GM08714 (cell line): ENCODE results near the gene MYO3B.
"Not testable (repeated sequence)": the region's sequence is repeated elsewhere in the genome, so short reads cannot be mapped to it uniquely, and the experiment has no call there.

Source experiments
- H3K4me3 ChIP-seq: fragments of 200-500 bp; sonication (Bioruptor generic); 2 replicates; pipeline ENCODE4 v1.5.1; 2014; ENCODE audit warnings: mild to moderate bottlenecking, low read length, inconsistent platforms
- ZNF274 ChIP-seq: IDR thresholded peaks from 2 replicates; pipeline ENCODE4 v1.6.1; 2012; ENCODE audit warnings: mild to moderate bottlenecking, low read depth, low read length

MYO3B gene

DNA sequence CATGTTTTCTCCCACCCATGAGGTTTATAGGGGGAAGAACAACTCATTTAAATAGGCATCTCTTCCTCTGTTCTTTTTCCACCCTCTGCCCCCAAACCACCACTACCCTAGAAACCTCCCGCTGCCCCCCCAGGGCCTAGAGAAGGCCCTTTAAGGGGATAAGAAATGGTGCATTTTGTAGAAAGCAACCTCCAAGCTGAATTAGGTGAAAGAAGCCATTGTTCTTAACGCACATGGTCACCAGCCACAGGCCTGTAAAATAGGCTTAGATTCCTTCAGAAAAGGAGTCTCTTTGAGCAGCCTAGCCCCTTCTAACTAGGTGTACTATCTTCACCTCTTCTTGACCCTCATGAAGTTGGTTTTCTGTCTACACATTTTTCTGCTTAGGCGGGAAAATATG, 418.6 kb downstream of the MYO3B start:
- H3K4me3 ChIP-seq: no peak overlapping the region
- TF ChIP-seq ZNF274: no peak

DNA sequence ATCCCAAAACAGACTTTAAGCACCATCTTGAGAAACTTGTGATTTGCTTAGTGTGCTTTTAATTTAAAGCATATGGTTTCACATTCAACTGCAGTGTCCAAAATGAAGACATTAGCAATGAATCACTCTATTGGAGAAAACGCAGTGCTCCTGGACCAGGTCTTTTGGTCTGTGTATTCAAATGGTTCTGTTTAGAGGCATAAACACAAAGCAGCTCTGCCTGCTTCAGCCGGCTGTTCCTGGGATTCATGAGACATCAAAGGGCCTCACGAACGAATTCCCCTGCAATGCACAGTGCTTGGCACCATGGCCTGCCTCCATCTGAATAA, 420.1 kb downstream of the MYO3B start:
- H3K4me3 ChIP-seq: no peak overlapping the region
- TF ChIP-seq ZNF274: no peak

DNA sequence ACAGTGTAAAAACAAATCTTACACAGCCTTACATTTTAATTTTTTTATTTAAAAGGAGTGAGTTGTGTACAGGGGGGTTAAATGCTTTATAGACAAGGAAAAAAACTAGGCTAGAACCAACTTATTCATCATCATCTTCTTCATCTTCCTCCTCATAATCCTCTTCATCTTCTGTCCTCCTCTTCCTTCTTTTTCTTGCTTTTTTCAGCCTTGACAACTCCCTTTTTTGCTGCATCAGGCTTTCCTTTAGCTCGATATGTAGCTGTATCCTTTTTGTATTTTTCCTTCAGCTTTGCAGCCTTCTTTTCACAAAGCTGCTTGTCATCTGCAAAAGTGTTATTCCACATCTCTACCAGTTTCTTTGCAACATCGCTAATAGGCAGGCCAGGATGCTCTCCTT, 423.5 kb downstream of the MYO3B start:
- no peak overlapping the region for H3K4me3 ChIP-seq
- TF ChIP-seq ZNF274: no peak

DNA sequence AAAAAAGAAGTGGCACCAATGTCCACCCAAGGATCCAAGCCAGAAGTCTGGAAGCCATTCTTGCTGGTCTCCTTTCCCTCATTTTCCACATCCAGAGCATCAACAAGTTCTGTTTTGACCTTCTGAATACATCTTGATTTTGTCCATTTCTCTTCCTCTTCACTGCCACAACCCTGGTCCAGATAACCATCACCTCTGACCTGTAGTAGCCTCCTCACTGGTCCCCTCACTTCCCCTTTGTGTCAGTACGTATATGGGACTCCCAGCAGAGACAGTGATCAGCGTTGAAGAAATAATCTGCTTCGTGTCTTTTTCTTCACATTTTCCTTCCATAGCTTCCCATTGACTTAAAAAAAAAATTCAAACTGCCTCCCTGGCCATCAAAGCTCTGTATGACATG, 427.9 kb downstream of the MYO3B start:
- no peak overlapping the region for H3K4me3 ChIP-seq
- no peak for TF ChIP-seq ZNF274

DNA sequence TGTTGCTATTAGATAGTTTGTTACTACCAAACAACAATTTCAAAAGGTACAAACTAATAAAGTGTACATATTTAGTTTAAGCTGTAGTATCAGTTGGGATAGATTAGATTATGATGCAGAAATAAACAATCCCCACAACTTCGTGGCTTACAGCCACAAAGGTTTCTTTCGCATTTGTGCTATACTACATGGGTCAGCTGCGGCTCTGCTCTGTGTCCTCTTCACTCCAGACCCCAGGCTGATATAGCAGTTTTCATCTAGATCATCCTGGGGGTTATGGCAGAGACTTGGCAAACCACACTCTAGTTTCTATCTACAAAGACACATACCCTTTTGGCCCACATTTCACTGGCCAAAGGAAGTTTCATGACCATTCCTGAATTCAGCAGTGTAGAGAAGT, 429.2 kb downstream of the MYO3B start:
- no peak overlapping the region for H3K4me3 ChIP-seq
- TF ChIP-seq ZNF274: no peak

DNA sequence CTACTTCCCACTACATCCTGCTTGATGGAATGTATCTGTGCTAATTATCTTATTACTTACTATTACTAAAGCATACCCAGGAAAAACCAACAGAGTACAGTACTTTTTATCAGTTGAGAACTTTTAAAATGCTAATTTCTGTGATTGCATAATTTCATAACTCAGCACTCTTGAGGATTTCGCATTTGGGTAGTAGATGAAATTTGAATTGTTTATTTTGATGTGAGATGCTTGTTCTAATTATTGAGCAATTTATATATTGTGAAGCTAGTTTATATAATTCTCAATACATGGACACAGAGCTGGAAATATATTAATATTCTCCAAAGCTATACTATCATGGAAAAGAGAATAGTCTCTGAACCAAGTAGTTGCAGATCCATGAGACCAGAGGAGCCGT, 432.7 kb downstream of the MYO3B start:
- no peak for TF ChIP-seq ZNF274
- H3K4me3 ChIP-seq: no peak overlapping the region

DNA sequence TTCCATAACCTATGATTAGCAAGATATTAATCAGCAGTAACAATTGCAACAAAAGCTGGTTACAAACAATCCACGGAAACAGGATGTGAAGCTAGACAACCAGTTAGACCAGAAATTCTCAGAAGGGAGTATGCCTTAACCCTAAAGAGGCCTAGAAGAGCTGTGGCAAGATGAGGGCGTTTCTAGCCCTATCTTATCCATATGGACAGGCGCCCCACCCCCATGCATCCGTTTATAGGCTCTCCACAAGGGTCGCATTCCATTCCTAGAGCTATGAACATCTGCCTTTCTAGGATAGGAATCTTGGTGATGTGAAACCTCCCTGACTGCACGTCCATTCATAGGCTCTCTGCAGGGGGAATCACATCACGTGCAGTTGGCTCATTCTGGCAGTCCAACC, 441.0 kb downstream of the MYO3B start:
- H3K4me3 ChIP-seq: not testable (repeated sequence)

DNA sequence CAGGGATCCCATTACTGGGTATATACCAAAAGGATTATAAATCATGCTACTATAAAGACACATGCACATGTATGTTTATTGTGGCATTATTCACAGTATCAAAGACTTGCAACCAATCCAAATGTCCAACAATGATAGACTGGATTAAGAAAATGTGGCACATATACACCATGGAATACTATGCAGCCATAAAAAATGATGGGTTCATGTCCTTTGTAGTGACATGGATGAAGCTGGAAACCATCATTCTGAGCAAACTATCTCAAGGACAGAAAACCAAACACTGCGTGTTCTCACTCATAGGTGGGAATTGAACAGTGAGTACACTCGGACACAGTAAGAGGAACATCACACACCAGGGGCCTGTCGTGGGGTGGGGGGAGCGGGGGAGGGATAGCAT, 457.1 kb downstream of the MYO3B start:
- H3K4me3 ChIP-seq: not testable (repeated sequence)

DNA sequence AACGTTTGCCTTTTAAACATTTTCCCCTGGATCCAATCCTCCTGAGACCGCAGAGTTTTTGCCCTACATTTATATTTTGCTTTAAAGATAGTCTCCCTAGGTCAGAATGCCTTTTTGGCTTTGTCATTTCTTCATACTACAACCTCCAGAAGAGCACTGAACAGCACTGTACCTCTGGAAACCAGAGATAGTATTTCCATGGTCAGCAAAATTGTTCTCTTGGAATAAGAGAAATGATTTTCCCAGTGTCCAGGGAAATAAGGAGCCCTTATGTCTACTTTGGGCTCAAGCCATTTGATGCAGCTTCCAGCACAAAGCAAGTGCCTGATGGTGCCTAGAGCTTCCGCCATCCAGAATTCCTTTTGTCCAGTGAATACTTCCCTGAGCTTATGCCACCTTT, 461.7 kb downstream of the MYO3B start:
- H3K4me3 ChIP-seq: no peak overlapping the region
- TF ChIP-seq ZNF274: no peak

DNA sequence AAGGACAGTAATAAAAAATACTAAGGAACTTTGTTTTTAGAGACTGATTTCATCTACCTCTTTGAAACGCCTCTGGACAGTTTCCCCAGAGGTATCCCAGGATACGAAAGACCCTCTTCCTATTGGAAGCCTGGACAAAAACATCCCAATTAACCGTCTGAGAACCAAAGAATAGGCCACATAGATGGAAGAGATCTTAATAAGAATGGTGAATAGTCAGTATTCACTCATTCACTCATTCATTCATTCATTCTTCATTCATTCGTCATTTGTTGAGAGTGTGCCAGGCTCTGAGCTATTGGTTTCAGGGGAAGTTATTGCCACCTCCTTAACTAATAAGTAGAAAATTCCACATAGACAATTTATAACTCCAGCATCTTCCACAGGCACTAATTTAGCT, 464.0 kb downstream of the MYO3B start:
- no peak for TF ChIP-seq ZNF274
- no peak overlapping the region for H3K4me3 ChIP-seq

DNA sequence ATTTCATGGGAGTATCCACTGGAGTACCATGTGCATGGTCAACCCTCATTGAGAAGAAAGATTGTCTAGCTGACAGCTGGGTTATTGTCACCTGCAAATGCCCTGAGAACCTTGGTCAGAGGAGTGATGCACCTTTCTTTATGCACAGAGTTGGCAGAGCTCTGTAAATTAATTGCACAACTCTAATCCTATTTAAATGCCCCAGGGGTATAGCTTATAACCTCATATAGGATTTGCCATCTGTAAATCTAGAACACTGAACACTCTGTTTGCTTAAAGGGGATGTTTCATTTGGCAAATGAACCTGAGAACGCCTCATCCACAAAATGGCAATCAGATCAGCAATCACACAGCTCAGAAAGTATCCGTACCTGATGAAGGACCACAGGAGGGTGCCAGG, 465.4 kb downstream of the MYO3B start:
- H3K4me3 ChIP-seq: no peak overlapping the region
- no peak for TF ChIP-seq ZNF274

DNA sequence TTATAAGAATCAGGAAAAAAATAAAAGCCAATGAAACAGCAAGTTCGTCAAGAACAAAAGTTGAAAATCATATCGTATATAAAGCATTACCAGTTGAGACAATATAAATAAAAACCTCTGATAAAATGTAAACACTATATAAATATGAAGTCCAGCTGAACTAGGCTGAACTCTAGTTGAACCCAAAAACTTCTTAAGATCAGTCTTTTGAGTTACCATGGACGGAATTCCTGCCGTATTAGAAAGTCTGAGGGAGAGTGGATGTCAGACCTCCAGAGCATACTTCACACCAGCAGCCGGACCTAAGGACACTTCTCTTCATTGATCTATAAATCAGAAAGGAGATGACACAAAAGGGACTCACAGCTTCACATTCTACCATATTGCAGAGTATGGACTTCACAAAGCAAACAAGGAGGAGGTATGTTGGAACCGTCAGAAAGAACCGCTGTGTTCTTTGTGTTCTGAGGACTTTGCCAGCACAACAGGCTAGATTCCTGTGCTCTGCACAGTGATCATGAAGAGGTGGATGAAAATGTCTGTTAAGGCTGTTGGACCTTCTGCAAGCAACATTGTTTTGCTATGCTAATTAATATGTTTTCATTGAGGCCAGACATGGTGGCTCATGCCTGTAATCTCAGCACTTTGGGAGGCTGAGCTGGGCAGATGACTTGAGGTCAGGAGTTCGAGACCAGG, 469.9 kb downstream of the MYO3B start:
- TF ChIP-seq ZNF274: no peak
- no peak overlapping the region for H3K4me3 ChIP-seq

DNA sequence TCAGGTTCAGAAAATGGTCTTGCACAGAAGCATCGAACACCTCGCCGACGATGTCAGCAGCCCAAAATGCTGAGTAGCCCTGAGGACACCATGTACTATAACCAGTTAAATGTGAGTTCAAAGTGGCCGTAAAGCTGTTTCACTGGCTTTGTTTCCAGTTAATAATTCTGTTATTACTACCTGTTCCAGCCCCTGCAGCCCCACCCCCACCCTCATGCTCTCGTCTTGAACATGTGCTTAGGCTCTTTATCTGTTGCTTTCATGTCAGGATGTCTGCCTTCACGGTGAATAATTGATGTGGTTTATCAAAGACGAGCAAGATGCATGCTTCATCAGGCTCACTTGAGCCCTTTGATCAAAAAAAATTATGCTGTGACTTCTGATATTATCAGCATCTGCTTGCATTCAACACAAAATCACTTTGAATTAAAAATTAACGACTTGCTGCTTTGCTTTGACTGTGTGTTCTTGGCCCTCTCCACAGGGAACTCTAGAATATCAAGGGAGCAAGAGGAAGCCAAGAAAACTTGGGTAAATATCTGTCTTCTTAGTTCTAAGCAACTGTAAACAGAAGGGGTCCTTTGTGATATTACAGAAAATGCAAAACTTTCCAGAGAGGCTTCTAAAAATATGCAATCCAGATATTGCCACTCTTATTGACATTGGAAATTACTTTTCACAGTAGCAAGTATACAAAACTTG, 473.8 kb downstream of the MYO3B start:
- no peak for TF ChIP-seq ZNF274
- no peak overlapping the region for H3K4me3 ChIP-seq

DNA sequence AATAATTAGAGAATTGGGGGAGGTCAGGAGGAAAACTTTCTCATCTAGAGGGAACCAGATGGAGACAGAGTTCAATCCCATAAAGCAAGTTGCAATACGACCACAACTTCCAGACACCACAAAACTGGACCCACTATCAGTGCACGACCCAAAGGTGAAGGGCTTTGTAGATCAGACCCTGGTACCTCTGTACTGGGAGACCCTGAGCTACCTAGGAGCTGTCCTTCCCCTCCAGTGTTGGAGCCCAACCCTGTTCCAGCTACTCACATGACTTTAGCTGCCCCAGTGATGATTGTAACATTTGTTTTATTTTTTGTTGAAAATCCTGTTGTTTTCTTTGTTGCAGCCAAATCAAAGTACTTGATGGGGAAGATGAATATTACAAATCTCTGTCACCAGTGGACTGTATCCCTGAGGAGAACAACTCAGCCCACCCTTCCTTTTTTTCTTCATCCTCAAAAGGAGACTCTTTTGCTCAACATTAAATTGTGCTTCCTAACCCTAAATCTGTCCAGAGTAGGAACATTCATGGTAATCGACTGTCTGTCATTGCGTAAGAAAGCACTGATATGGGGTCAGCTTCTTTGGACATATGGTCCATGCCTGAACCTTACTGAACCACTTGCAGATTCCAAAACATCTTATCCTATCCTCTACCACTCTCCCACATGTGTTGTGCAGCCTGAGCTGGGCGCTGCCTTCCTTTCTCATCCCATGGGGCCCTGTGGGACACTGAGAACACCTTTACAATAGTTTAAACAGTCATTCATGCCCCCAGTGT, 474.9 kb downstream of the MYO3B start:
- TF ChIP-seq ZNF274: no peak
- H3K4me3 ChIP-seq: no peak overlapping the region

DNA sequence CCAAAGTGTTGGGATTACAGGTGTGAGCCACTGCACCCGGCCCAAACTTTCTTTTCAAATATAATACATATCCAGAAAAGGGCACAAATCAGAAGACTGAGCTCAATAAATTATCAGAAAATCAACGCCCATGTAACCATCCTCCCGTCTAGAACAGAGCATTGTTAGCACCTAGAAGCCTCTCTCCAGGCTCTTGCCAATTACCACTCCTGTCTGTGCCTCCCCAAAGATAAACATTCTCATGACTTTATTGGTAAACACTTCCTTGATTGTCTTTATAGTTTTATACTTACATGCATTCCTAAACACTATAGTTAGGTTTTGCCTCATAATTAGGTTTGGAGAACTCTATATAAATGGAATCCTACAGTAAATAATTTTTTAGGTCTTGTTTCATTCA, 478.7 kb downstream of the MYO3B start:
- no peak overlapping the region for H3K4me3 ChIP-seq
- no peak for TF ChIP-seq ZNF274
